Measurements from ENCODE around the gene PAK6. TPM values are rescaled to one million over a fixed set of nuclear protein-coding genes. Genes with fewer than 3 reads are reported as not detected.
A peak's percentile ranks its signal among the peaks of the same experiment; 100 is the strongest.

Gene PAK6
- total RNA-seq, 4 donors from 2014 or later = 0.94 to 4.6 (median 1.6) TPM

- 91 to 100% methylated on average over 1 to 8 of the region's 10 CpGs for WGBS, 2 donors (ENCODE audit: low coverage in 1 of 2)
- Histone ChIP-seq H3K36me3 (no peaks in the 10 kb centered on the region), H3K27ac (no peak overlapping the region), H3K9me3 (no peaks in the 10 kb centered on the region), H3K4me3 (no peak overlapping the region), H3K27me3 (peaks cover 9% of the 10 kb centered on the region), H3K4me1 (peaks cover 0 to 5% (median 0%) of the 10 kb centered on the region in 3 donors)
- no peak for ATAC-seq
- TF ChIP-seq EP300 (IDR thresholded peaks at IDR 0.05) (no peak), CTCF (IDR thresholded peaks at IDR 0.05) (no peak), POLR2AphosphoS5 (IDR thresholded peaks at IDR 0.05) (no peak), POLR2A (IDR thresholded peaks at IDR 0.05) (no peak)
These were observed 73.7 kb downstream of the PAK6 start for GRCh38 chr15:40312370-40313158.

- H3K9me3 ChIP-seq = no peaks in the 10 kb centered on the region
- peaks cover 9% of the 10 kb centered on the region for H3K27me3 ChIP-seq
- WGBS, 2 donors (ENCODE audit: low coverage in 1 of 2) = 28 to 60% methylated on average over 4 to 7 of the region's 10 CpGs
- H3K36me3 ChIP-seq = no peaks in the 10 kb centered on the region
- H3K27ac ChIP-seq = no peak overlapping the region
- no peaks in the 10 kb centered on the region for H3K4me1 ChIP-seq
- ATAC-seq = peak; percentile 54
- no peak overlapping the region for H3K4me3 ChIP-seq
- TF ChIP-seq CTCF (IDR thresholded peaks at IDR 0.05) (no peak), POLR2AphosphoS5 (IDR thresholded peaks at IDR 0.05) (no peak), POLR2A (IDR thresholded peaks at IDR 0.05) (no peak), EP300 (IDR thresholded peaks at IDR 0.05) (no peak)
These were observed 74.9 kb downstream of the PAK6 start for GRCh38 chr15:40313531-40314398.

- TF ChIP-seq CTCF (IDR thresholded peaks at IDR 0.05) (no peak), POLR2A (IDR thresholded peaks at IDR 0.05) (no peak), EP300 (IDR thresholded peaks at IDR 0.05) (no peak), POLR2AphosphoS5 (IDR thresholded peaks at IDR 0.05) (no peak)
- H3K4me3 ChIP-seq = no peak overlapping the region
- ATAC-seq = no peak
- H3K27me3 ChIP-seq = peaks cover 9% of the 10 kb centered on the region
- WGBS, 2 donors (ENCODE audit: low coverage in 1 of 2) = 76 to 92% methylated on average over 2 to 4 of the region's 4 CpGs
- no peaks in the 10 kb centered on the region for H3K36me3 ChIP-seq
- no peaks in the 10 kb centered on the region for H3K4me1 ChIP-seq
- H3K27ac ChIP-seq = no peak overlapping the region
- H3K9me3 ChIP-seq = no peaks in the 10 kb centered on the region
These were observed 75.9 kb downstream of the PAK6 start for GRCh38 chr15:40314723-40315276.

GRCh38 chr15:40316931-40317330 lies 78.1 kb downstream of the PAK6 start:
- no peak overlapping the region for H3K4me3 ChIP-seq
- H3K27ac ChIP-seq = no peak overlapping the region
- no peaks in the 10 kb centered on the region for H3K36me3 ChIP-seq
- no peaks in the 10 kb centered on the region for H3K9me3 ChIP-seq
- H3K27me3 ChIP-seq = peaks cover 9% of the 10 kb centered on the region
- ATAC-seq = no peak
- no peak for TF ChIP-seq EP300 (IDR thresholded peaks at IDR 0.05)
- no peak for TF ChIP-seq POLR2AphosphoS5 (IDR thresholded peaks at IDR 0.05)
- no peak for TF ChIP-seq CTCF (IDR thresholded peaks at IDR 0.05)
- no peak for TF ChIP-seq POLR2A (IDR thresholded peaks at IDR 0.05)
- peaks cover 0 to 15% (median 0%) of the 10 kb centered on the region in 3 donors for H3K4me1 ChIP-seq
- WGBS, 2 donors (ENCODE audit: low coverage in 1 of 2) = 63 to 76% methylated on average over 2 to 3 of the region's 3 CpGs

Measured in gastroesophageal sphincter (tissue), 4 donors.